Activated T-helper 17 cell treated with anti-CD3 and anti-CD28 coated beads, Interleukin-2, amount 50 U/mL, for 72 hours (primary cell): ENCODE measurements around the gene MVD. TPM values are rescaled to one million over a fixed set of nuclear protein-coding genes. Genes with fewer than 3 reads are reported as not detected.

Experiments used
- ATAC-seq: fragments of 150-1000 bp; cut with Tn5 transposase; replicated peaks from 2 replicates; pipeline ENCODE4 v1.10.0; 2021; ENCODE audit warnings: mild to moderate bottlenecking, moderate library complexity
- H3K27ac Mint-ChIP-seq: one replicate; pipeline ENCODE4 v1.8.0; 2022; ENCODE audit warnings: mixed read lengths
- H3K27me3 Mint-ChIP-seq: one replicate; pipeline ENCODE4 v1.8.0; 2022; ENCODE audit warnings: mixed read lengths
- H3K36me3 Mint-ChIP-seq: one replicate; pipeline ENCODE4 v1.8.0; 2022; ENCODE audit warnings: low read depth, mild to moderate bottlenecking, mixed read lengths
- H3K4me1 Mint-ChIP-seq: one replicate; pipeline ENCODE4 v1.8.0; 2022; ENCODE audit warnings: mixed read lengths
- H3K4me3 Mint-ChIP-seq: one replicate; pipeline ENCODE4 v1.8.0; 2022; ENCODE audit warnings: mild to moderate bottlenecking, mixed read lengths
- H3K9me3 Mint-ChIP-seq: one replicate; pipeline ENCODE4 v1.8.0; 2022; ENCODE audit warnings: mixed read lengths
- total RNA-seq, 2 donors: library from RNA; stranded (reverse); gene quantifications; one replicate each; pipeline ENCODE4 v1.2.3, GENCODE V29; 2022

The MVD gene
- total RNA-seq, 2 donors from 2014 or later: 84.3 to 93.2 TPM

DNA sequence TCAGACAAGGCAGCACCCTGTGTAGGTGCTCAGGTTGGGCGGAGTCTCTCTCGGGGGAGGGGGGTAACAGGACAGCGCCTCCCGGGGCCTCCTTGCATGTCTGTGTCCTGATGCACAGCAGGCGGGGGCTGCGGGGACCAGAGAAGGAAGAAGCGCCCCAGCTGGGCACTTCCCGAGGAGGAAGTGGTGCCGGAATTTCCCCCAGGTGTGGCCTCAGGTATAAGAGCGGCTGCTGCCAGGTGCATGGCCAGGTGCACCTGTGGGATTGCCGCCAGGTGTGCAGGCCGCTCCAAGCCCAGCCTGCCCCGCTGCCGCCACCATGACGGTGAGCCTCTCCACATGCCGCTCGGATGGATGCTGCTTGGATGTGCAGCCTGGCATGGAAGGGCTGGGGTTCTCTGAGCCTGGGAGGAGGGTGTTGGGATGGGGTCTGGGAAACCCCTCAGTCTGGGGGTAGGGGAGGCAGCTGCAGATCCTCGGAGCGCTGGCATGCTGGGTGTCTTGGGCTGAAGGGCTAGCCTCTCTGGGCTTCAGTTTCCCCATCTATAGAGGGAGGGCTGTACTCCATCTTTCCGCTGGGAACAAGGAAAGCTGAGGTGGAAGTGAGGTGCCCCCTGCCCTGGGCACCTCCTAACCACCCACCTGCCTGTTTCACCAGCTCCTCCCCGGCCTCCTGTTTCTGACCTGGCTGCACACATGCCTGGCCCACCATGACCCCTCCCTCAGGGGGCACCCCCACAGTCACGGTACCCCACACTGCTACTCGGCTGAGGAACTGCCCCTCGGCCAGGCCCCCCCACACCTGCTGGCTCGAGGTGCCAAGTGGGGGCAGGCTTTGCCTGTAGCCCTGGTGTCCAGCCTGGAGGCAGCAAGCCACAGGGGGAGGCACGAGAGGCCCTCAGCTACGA is 24.3 kb downstream of the MVD start, which contains the start of gene IL17C:
Gene IL17C, plus strand, starts transcription at position 250 of the 908 bp plus-strand sequence. Its CDS starts 70 bp downstream, at position 320.
- H3K27me3 Mint-ChIP-seq: peaks cover 12% of the 10 kb centered on the region

DNA sequence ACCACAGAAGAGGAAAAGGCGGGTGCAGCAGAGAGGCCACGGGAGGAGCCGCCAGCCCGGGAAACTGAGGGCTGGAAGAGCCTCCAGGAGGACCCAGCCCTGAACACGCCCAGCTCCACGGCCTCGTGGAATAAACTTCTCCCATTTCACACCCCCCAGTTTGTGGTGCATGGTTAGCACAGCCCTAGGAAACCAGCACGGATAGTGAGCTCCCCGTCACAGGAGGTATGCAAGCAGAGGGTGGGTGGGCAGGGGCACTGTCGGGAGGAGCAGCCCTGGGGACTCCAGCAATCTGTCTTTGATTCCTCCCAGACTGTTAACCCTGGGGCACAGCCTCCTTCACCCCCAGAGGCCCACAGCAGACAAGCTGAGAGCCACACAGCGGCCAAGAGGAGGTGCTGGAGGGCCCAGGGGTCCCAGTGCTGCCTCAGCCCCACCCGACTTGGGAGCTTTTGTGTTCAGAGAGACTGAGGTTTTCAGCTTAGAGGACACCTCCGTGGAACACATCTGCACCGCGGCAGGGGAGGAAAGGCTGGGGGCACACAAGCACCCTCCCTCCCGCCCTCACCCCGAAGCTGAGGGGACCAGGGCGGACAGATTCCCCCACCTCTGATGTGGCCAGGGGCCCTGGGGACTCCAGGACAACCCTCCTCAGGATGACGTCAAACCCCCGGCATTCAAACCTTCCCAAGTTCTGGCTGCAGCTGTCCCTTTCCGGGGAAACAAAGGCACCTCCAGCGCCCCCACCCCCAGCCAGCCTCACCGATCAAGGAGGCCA is 26.2 kb downstream of the MVD start:
- peaks cover 14% of the 10 kb centered on the region for H3K4me1 Mint-ChIP-seq
- no peak overlapping the region for H3K27ac Mint-ChIP-seq
- H3K36me3 Mint-ChIP-seq: peaks cover 17% of the 10 kb centered on the region
- no peaks in the 10 kb centered on the region for H3K9me3 Mint-ChIP-seq
- peaks cover 12% of the 10 kb centered on the region for H3K27me3 Mint-ChIP-seq
- no peak for ATAC-seq
- H3K4me3 Mint-ChIP-seq: peak overlapping the region; percentile 22

More for the DNA sequence above, 24.3 kb downstream of the MVD start, which contains the start of gene IL17C:
- no peak for ATAC-seq
- Mint-ChIP-seq H3K4me3 (peak within 1 kb of the TSS; percentile 22), H3K4me1 (peaks cover 14% of the 10 kb centered on the region), H3K36me3 (peaks cover 9% of the 10 kb centered on the region), H3K9me3 (no peaks in the 10 kb centered on the region), H3K27ac (no peak within 1 kb of the TSS)

DNA sequence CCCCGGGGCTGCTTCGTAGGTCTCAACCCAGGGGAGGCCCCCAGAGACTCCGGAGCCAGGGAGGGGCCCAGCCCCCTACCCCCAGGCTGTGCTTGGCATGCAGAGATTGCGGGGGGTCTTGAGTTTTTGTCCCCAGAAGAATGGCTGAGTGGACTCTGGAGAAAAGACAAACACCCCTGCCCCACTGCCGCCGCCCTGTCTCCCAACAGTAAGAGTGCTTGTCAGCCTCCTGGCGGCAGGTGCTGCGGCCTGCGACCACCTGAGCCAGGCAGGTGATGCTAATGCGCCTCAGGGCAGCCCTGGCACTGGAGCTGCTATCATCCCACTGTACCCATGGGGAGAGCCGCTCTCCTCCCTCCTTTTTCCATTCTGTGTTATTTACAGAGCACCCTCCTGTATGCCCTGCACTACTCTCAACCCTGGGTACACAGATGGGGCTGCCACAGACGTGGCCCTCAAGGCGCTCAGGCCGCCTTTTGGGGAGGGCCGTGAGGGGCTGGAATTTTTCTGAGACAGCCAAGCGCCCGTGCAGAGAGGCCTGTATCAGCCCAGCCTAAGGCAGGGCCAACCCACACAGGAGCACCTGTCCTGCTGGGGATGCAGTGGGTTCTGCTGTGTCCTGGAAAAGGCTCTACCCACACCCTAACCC is 27.1 kb downstream of the MVD start:
- H3K27ac Mint-ChIP-seq: no peak overlapping the region
- peaks cover 26% of the 10 kb centered on the region for H3K36me3 Mint-ChIP-seq
- no peak for ATAC-seq
- H3K4me1 Mint-ChIP-seq: peaks cover 14% of the 10 kb centered on the region
- no peaks in the 10 kb centered on the region for H3K9me3 Mint-ChIP-seq
- H3K4me3 Mint-ChIP-seq: peak overlapping the region; percentile 67
- H3K27me3 Mint-ChIP-seq: peaks cover 12% of the 10 kb centered on the region

DNA sequence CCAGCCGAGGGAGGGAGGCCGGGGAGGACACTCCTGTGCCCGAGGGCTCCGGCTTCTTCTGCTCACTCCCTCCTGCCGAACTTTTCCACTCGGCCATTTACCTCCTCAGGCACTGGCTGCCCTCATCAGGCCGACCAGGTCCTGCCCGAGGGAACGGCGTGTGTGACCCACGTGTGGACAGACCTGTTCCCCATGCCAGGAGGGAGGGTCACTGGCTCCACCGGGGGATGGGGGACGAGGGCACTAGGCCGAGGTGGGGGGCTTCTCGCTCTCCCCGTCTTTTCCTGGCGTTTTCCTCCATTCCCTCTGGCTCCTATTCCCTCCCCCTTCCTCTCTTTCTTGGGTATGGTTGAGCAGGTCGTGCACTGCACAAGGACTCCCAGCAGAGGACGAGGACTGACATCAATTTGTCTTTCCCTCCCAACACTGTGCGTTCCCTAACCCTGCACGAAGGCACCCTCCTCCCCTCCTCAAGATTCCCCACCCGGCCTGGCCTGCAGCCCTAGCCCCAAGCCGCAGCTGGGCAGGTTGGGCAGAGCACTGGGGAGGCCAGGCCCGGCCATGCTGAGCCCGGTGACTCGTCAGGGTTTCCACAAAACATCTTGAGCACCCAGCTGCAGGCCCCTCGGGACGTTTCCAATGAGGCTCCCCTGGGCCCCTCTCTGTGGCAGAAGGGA is 27.8 kb downstream of the MVD start:
- Mint-ChIP-seq H3K9me3 (no peaks in the 10 kb centered on the region), H3K4me3 (peak overlapping the region; percentile 67), H3K27me3 (peaks cover 8% of the 10 kb centered on the region), H3K27ac (peak overlapping the region; percentile 33), H3K4me1 (peaks cover 12% of the 10 kb centered on the region), H3K36me3 (peaks cover 30% of the 10 kb centered on the region)
- no peak for ATAC-seq

DNA sequence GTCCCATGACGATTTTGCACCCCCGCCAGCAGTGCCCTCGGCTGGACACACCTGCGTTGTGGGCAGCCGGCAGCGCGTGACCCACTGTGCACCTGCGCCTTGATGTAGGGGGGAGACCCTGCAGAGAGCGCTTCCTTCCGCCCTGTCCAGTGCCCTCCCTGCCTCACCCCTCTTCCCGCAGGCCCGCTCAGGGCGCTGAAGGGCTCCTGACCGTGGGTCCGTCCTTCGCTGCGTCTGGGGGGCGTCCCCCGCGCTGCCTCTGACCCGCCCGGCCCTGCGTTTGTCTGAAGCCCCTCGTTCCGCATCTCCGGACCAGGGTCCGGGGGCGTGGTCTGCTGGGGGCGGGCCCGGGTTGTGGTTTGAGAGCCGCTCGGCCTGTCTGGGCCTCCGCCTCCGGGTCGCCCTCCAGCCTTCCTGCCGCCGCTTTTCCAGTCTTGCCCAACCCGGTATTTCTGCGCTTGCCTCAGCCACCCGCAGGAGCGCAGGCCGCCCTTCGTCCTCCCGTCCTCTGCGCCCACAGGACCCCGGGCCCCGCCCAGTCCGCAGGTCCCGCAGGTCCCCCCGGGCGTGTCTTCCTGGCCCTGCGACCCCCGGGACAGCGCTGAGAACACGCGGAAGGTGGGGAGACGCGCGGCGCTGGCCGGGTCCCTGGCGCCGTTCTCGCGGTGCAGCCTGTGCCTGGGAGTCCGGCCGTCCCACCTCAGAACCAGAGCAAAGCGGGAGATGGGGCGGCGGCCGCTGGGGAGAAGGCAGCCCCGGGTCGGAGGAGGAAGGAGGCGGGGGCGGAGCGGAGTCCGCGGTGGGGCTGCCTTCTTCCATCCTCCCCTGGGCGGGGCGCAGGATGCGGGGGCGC is 28.5 kb downstream of the MVD start:
- Mint-ChIP-seq H3K27ac (no peak overlapping the region), H3K27me3 (peaks cover 6% of the 10 kb centered on the region), H3K9me3 (no peaks in the 10 kb centered on the region), H3K36me3 (peaks cover 38% of the 10 kb centered on the region), H3K4me1 (peaks cover 10% of the 10 kb centered on the region), H3K4me3 (peak overlapping the region; percentile 67)
- ATAC-seq: peak; percentile 61

DNA sequence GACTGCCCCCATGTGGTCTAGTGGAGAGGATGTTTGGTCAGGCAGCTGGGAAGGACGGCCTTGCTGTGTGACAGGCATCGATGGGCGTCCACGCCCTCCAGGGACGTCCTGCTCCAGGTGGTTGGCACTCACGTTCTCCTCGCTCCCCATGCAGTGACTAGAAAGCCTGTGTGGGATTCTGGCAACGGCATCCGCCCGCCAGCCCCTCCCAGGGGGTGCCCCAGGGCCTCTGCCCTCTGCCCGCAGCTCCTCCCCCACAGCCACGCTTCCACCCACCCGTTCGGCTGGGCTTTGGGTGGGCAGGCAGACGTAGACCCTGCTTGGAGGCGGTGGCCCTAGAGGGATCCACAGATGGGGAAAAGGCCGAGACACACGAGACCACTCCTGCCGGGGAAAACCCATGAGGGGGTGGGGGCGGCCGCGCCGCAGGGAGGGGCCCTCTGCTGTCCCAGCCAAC is 29.2 kb downstream of the MVD start:
- H3K9me3 Mint-ChIP-seq: no peaks in the 10 kb centered on the region

DNA sequence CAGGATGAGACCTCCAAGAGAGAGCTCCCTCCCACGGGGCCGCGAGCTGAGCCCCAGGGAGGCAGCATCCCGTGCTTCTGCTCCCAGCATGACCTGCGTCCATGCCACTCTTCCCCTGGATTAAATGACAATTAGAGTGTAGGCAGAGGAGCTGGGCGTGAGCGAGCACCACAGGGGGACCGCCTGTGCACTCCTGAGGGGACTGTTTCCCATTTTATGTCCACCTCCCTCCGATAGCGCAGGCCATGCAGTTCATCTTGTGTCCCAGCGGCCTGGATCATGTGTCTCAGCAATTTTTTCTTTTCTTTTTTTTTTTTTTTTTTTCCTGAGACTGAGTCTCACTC is 30.3 kb downstream of the MVD start:
- Mint-ChIP-seq H3K9me3 (no peaks in the 10 kb centered on the region), H3K36me3 (peaks cover 53% of the 10 kb centered on the region), H3K27ac (no peak overlapping the region), H3K27me3 (peaks cover 3% of the 10 kb centered on the region), H3K4me1 (peaks cover 7% of the 10 kb centered on the region), H3K4me3 (no peak overlapping the region)
- no peak for ATAC-seq

More for the DNA sequence above, 29.2 kb downstream of the MVD start:
- peak overlapping the region; percentile 65 for H3K27ac Mint-ChIP-seq
- H3K27me3 Mint-ChIP-seq: peaks cover 6% of the 10 kb centered on the region
- H3K4me1 Mint-ChIP-seq: peaks cover 10% of the 10 kb centered on the region
- ATAC-seq: peak; percentile 70
- H3K4me3 Mint-ChIP-seq: peak overlapping the region; percentile 67
- H3K36me3 Mint-ChIP-seq: peaks cover 45% of the 10 kb centered on the region

DNA sequence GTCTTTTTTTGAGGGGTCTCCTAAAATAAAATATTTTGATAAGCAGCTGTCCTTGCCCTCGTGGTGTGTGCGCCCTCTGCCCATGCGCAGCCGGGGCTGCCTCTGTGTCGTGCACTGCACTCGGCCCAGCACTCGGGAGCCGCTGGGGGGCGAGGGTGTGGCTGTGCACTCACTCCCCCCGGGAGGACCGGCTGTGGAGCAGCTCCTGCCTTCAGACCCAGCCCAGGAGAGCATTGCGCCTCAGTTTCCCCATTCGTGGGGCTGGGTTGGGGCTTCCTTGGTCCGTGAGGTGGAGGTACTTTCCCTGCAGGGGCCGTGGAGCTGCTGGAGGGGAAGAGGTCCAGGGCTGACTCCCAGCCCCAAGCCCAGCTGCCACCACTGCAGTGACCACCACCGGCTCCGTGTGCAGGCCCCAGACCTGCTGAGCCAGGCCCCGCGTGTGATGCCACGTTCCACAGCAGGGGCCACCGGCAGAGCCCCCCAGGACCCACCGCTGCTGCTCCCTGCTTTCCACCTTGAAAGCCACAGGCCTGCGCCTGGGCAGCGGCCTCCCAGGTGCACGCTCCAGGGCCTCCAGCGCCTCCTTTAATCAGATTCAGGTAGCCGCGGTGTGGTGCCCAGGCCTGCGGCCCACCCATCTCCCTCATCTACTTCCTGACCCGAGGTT is 30.8 kb downstream of the MVD start:
- H3K36me3 Mint-ChIP-seq: peaks cover 58% of the 10 kb centered on the region
- no peak overlapping the region for H3K27ac Mint-ChIP-seq
- H3K4me1 Mint-ChIP-seq: peaks cover 5% of the 10 kb centered on the region
- ATAC-seq: no peak
- H3K9me3 Mint-ChIP-seq: no peaks in the 10 kb centered on the region
- peaks cover 3% of the 10 kb centered on the region for H3K27me3 Mint-ChIP-seq
- no peak overlapping the region for H3K4me3 Mint-ChIP-seq

DNA sequence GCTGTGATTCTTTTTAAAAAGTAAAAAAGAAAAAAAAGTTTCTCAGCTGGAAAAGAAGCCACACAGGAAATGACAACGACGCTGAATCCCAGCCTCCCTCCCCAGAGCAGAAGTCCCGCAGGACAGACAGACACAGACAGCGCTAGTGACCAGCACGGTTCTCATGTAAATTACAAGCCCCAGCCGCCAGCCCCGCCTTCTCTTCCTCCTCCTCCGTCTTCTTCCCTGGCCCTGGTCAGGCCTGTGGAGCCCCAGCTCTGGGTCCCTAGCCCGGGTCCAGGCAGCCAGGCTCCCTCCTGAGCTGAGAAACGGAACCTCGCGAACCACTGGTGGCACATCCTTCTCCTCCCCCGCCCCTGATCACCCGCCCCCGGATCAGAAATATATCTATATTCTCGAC is 31.5 kb downstream of the MVD start:
- H3K27ac Mint-ChIP-seq: no peak overlapping the region

DNA sequence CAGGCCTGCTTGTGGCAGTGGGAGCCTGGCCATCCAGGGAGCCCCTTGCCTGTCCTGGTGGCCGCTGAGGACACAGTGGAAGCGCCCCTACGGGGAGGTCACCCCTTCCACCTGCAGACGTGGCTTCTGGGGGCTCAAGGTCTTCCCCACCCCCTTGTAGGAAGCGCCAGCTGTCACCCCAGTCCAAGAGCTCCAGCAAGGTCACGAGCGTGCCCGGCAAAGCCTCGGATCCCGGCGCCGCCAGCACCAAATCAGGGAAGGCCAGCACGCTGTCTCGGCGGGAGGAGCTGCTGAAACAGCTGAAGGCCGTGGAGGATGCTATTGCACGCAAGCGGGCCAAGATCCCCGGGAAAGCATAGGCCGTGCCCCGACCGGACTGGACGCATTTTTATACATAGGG is 31.9 kb downstream of the MVD start:
- H3K36me3 Mint-ChIP-seq: peaks cover 69% of the 10 kb centered on the region
- no peak for ATAC-seq
- H3K4me1 Mint-ChIP-seq: peaks cover 2% of the 10 kb centered on the region
- no peak overlapping the region for H3K27ac Mint-ChIP-seq
- H3K4me3 Mint-ChIP-seq: no peak overlapping the region
- H3K27me3 Mint-ChIP-seq: peaks cover 1% of the 10 kb centered on the region
- no peaks in the 10 kb centered on the region for H3K9me3 Mint-ChIP-seq

More for the DNA sequence above, 31.5 kb downstream of the MVD start:
- H3K4me3 Mint-ChIP-seq: no peak overlapping the region
- no peaks in the 10 kb centered on the region for H3K9me3 Mint-ChIP-seq
- H3K27me3 Mint-ChIP-seq: peaks cover 3% of the 10 kb centered on the region
- peaks cover 5% of the 10 kb centered on the region for H3K4me1 Mint-ChIP-seq
- ATAC-seq: no peak
- H3K36me3 Mint-ChIP-seq: peaks cover 65% of the 10 kb centered on the region

DNA sequence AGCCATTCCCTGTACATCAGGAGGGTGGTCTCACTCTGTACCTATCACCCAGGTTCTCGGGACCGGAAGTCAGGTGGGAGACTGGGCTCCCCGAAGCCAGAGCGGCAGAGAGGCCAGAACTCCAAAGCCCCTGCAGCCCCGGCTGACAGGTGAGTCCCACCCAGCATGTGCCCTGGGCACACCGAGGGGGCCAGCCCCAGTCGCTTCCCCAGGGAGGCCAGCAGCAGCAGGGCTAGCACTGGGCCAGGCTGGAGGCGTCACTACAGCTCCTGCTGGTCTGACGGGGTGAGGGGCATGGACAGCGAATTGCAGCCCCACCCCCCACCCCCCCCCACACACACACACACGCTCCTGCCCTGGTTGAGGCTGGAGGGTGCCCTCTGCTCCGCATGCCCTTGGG is 32.5 kb downstream of the MVD start:
- Mint-ChIP-seq H3K27ac (no peak overlapping the region), H3K27me3 (no peaks in the 10 kb centered on the region), H3K36me3 (peaks cover 74% of the 10 kb centered on the region)

DNA sequence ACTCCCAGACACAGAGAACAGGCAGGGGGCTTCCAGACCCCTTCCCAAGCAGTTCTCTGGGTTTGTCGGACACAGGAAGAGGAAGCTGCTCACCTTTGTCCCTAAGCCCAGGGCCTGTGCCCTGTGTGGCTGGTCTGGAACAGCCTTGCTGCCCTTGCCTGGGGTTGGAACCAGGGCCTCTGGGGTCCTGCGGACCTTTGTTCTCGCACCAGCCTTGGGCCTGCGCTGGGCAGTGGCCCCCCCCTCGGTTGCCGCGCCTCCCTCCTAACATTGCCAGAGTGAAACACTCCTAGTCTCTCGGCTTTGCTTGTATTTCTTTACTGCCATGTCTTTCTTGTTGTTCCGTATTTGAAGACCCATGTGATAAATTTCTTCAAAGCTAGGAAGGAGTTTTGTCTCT is 33.1 kb downstream of the MVD start:
- H3K36me3 Mint-ChIP-seq: peaks cover 80% of the 10 kb centered on the region
- H3K27ac Mint-ChIP-seq: no peak overlapping the region
- no peaks in the 10 kb centered on the region for H3K4me1 Mint-ChIP-seq
- H3K9me3 Mint-ChIP-seq: no peaks in the 10 kb centered on the region
- no peak overlapping the region for H3K4me3 Mint-ChIP-seq
- no peak for ATAC-seq
- H3K27me3 Mint-ChIP-seq: no peaks in the 10 kb centered on the region

More for the DNA sequence above, 32.5 kb downstream of the MVD start:
- Mint-ChIP-seq H3K9me3 (no peaks in the 10 kb centered on the region), H3K4me1 (no peaks in the 10 kb centered on the region), H3K4me3 (no peak overlapping the region)
- ATAC-seq: no peak

DNA sequence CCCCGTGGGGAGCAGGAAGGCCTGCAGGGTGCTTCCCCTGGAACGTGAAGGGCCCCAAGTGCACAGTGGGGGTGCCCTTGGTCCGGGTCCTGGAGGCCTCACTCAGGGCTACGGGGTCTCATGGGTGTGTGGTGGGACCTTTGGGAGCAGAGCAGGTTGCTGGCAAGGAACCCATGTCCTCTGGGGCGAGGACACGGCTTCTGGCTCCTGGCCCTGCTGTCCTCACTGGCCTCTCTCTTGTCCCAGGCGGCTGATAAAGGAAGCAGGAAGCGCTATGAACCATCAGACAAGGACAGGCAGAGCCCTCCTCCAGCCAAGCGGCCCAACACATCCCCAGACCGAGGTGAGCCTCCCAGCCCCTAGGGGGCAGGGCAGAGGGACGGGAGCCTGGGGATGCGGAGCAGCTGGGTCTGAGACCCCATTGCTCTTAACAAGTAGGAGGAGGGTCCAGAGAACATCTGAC is 34.3 kb downstream of the MVD start:
- Mint-ChIP-seq H3K4me3 (no peak overlapping the region), H3K27ac (no peak overlapping the region), H3K36me3 (peaks cover 92% of the 10 kb centered on the region), H3K9me3 (no peaks in the 10 kb centered on the region), H3K27me3 (no peaks in the 10 kb centered on the region), H3K4me1 (no peaks in the 10 kb centered on the region)
- ATAC-seq: no peak
